Measurements from ENCODE around the gene FANCD2.
"Not testable (repeated sequence)": the region's sequence is repeated elsewhere in the genome, so short reads cannot be mapped to it uniquely, and the experiment has no call there.

FANCD2 gene

DNA sequence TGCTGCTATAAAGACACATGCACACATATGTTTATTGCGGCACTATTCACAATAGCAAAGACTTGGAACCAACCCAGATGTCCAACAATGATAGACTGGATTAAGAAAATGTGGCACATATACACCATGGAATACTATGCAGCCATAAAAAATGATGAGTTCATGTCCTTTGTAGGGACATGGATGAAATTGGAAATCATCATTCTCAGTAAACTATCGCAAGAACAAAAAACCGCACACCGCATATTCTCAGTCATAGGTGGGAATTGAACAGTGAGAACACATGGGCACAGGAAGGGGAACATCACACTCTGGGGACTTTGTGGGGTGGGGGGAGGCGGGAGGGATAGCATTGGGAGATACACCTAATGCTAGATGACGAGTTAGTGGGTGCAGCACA lies 26.8 kb downstream of the FANCD2 start:
- not testable (repeated sequence) for H3K4me1 Mint-ChIP-seq, H3K27me3 Mint-ChIP-seq, H3K9me3 Mint-ChIP-seq, H3K4me3 Mint-ChIP-seq, H3K27ac Mint-ChIP-seq
- H3K36me3 Mint-ChIP-seq, result peaks cover 13% of the 10 kb centered on the region

GRCh38 chr3:10055097-10055496 lies 28.9 kb downstream of the FANCD2 start:
- no peak overlapping the region for H3K27ac Mint-ChIP-seq
- H3K4me3 Mint-ChIP-seq, result no peak overlapping the region
- H3K9me3 Mint-ChIP-seq, result no peaks in the 10 kb centered on the region
- no peaks in the 10 kb centered on the region for H3K4me1 Mint-ChIP-seq
- peaks cover 9% of the 10 kb centered on the region for H3K36me3 Mint-ChIP-seq
- no peaks in the 10 kb centered on the region for H3K27me3 Mint-ChIP-seq

- not testable (repeated sequence) for H3K4me3 Mint-ChIP-seq, H3K9me3 Mint-ChIP-seq, H3K4me1 Mint-ChIP-seq, H3K27me3 Mint-ChIP-seq, H3K27ac Mint-ChIP-seq
- peaks cover 19% of the 10 kb centered on the region for H3K36me3 Mint-ChIP-seq
Observed at GRCh38 chr3:10070077-10070476, 43.8 kb downstream of the FANCD2 start.

GRCh38 chr3:10074666-10075065 lies 48.4 kb downstream of the FANCD2 start:
- Mint-ChIP-seq H3K9me3 (no peaks in the 10 kb centered on the region), H3K36me3 (peaks cover 9% of the 10 kb centered on the region), H3K27ac (no peak overlapping the region), H3K4me1 (no peaks in the 10 kb centered on the region), H3K27me3 (no peaks in the 10 kb centered on the region), H3K4me3 (no peak overlapping the region)

- Mint-ChIP-seq H3K4me3 (no peak overlapping the region), H3K9me3 (no peaks in the 10 kb centered on the region), H3K27me3 (no peaks in the 10 kb centered on the region), H3K27ac (no peak overlapping the region), H3K4me1 (no peaks in the 10 kb centered on the region), H3K36me3 (peaks cover 11% of the 10 kb centered on the region)
Observed at GRCh38 chr3:10081871-10082270, 55.6 kb downstream of the FANCD2 start.

GRCh38 chr3:10085738-10086137 lies 59.5 kb downstream of the FANCD2 start:
- H3K36me3 Mint-ChIP-seq, result peaks cover 5% of the 10 kb centered on the region
- H3K27me3 Mint-ChIP-seq, result no peaks in the 10 kb centered on the region
- no peaks in the 10 kb centered on the region for H3K4me1 Mint-ChIP-seq
- no peaks in the 10 kb centered on the region for H3K9me3 Mint-ChIP-seq
- H3K27ac Mint-ChIP-seq, result no peak overlapping the region
- no peak overlapping the region for H3K4me3 Mint-ChIP-seq

DNA sequence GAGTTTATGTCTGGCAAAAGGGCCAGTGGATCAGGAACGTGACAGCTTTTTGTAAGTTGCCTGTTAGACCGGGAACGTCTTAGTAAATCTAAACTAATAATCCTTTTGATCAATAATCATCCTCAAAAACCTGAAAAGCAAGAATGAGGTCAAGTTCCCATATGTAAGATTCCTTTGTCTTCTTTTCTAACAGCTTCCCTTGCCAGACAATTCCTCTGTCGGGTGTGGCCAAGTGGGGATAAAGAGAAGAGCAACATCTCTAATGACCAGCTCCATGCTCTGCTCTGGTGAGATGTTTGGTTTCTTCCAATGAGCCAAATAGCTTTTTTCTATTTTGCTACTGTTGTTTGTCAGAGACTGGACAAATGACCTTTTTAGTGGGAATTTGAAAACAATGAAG lies 62.0 kb downstream of the FANCD2 start:
- H3K4me3 Mint-ChIP-seq, result no peak overlapping the region
- no peak overlapping the region for H3K27ac Mint-ChIP-seq
- no peaks in the 10 kb centered on the region for H3K9me3 Mint-ChIP-seq
- H3K27me3 Mint-ChIP-seq, result no peaks in the 10 kb centered on the region
- H3K4me1 Mint-ChIP-seq, result no peaks in the 10 kb centered on the region
- peaks cover 7% of the 10 kb centered on the region for H3K36me3 Mint-ChIP-seq

DNA sequence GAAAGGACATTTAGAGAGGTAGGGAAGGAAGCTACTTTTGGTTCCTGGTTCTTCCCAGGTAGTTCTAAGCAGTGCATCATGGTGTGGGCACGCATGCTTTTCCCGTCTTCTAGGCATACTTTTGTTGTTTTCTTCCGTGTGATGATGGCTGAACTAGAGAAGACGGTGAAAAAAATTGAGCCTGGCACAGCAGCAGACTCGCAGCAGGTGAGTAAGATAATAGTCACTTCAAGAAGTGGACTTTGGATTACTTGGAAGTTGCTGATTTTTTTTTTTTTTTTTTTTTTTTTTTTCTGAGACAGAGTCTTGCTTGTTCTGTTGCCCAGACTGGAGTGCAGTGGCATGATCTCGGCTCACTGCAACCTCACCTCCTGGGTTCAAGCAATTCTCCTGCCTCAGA lies 63.9 kb downstream of the FANCD2 start:
- Mint-ChIP-seq H3K27me3 (no peaks in the 10 kb centered on the region), H3K9me3 (no peaks in the 10 kb centered on the region), H3K27ac (no peak overlapping the region), H3K36me3 (peaks cover 6% of the 10 kb centered on the region), H3K4me3 (no peak overlapping the region), H3K4me1 (no peaks in the 10 kb centered on the region)

DNA sequence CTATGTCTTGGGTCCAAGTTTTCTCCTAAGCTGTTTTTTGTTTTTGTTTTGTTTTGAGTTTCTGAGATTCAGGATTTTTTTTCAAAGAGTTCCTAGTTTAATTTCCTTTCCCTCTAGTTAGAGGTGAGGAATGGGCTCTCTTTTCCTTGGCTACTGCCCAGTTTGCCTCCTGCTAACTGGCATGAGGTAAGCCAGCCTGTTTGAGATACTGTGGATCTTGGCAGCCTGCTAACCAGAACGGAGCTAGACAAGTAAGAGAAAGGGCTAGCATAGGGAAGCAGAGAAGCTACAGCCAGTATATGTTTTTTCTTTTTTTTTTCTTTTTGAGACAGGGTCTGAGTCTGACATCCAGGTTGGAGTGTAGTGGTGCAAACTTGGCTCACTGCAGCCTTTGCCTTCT lies 64.5 kb downstream of the FANCD2 start:
- not testable (repeated sequence) for H3K4me1 Mint-ChIP-seq, H3K27me3 Mint-ChIP-seq, H3K27ac Mint-ChIP-seq, H3K4me3 Mint-ChIP-seq, H3K36me3 Mint-ChIP-seq, H3K9me3 Mint-ChIP-seq

GRCh38 chr3:10091387-10091786 lies 65.2 kb downstream of the FANCD2 start:
- H3K27me3 Mint-ChIP-seq, H3K36me3 Mint-ChIP-seq, H3K9me3 Mint-ChIP-seq, H3K27ac Mint-ChIP-seq, H3K4me3 Mint-ChIP-seq, H3K4me1 Mint-ChIP-seq: not testable (repeated sequence)

GRCh38 chr3:10093678-10094077 lies 67.4 kb downstream of the FANCD2 start:
- H3K4me1 Mint-ChIP-seq, result no peaks in the 10 kb centered on the region
- peaks cover 4% of the 10 kb centered on the region for H3K36me3 Mint-ChIP-seq
- no peaks in the 10 kb centered on the region for H3K9me3 Mint-ChIP-seq
- H3K27me3 Mint-ChIP-seq, result no peaks in the 10 kb centered on the region
- H3K4me3 Mint-ChIP-seq, result no peak overlapping the region
- H3K27ac Mint-ChIP-seq, result no peak overlapping the region

DNA sequence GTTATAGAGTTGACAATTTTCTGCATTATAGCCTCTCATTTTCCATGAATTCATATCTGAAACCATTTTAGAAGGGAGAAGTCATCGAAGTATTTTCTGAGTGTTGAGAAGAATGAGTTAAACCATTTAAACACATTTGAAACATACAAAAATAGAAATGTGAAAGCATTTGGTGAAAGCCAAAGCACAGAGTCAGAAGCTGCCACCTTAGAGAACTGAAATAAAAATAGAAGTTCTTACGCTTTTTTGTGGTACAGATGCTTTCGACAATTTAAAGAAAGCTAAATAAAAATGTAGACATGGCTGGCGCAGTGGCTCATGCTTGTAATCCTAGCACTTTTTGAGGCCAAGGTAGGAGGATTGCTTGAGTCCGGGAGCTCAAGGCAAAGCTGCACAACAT lies 72.8 kb downstream of the FANCD2 start:
- H3K27ac Mint-ChIP-seq, result no peak overlapping the region

DNA sequence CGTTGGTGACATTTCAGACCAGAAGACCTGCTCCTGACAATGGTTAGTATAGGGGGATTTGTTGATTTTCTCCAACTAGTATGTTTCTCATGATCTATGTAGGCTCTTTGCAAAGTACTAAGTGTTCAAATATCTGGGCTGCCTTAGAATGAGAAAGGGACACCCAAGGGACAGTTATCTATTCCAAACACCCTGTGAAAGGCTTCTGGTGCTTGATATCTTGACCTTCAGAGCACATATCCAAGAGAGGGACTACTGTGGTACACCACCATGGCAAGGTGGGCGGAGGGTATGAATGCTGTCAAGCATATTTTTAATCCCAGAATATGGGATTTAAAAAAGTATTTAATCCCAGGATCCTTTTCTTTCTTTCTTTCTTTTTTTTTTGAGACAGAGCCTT lies 80.7 kb downstream of the FANCD2 start:
- Mint-ChIP-seq H3K27me3 (no peaks in the 10 kb centered on the region), H3K4me3 (no peak overlapping the region), H3K27ac (no peak overlapping the region), H3K4me1 (no peaks in the 10 kb centered on the region), H3K9me3 (no peaks in the 10 kb centered on the region), H3K36me3 (no peaks in the 10 kb centered on the region)

More for the DNA sequence above, 72.8 kb downstream of the FANCD2 start:
- no peaks in the 10 kb centered on the region for H3K4me1 Mint-ChIP-seq
- no peak overlapping the region for H3K4me3 Mint-ChIP-seq
- peaks cover 3% of the 10 kb centered on the region for H3K36me3 Mint-ChIP-seq
- no peaks in the 10 kb centered on the region for H3K9me3 Mint-ChIP-seq
- H3K27me3 Mint-ChIP-seq, result no peaks in the 10 kb centered on the region

DNA sequence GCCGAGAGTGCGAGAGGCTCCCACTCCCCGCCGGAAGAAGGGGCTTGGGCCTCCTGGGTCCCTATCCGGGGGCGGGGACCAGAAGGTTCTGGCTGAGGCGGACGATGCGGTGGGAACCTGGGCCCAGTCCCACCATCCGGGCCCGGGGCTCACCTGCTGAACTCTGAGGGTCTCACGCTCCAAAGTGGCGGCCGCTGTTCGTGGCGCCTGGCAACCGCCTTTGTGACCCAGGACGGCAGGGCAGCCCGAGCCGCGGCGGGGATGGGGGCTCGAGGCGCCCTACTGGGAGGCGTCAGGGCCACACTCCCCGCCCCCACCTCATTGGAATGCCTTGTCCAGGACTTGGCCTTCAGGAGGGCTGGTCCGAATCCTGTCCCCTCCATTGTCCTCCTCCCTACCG lies 81.9 kb downstream of the FANCD2 start, which contains the start of gene FANCD2OS:
TSS of gene FANCD2OS (minus strand) at position 165 of the 400 bp plus-strand sequence. CDS start 3,481 bp downstream, outside the sequence.
- Mint-ChIP-seq H3K4me3 (no peak within 1 kb of the TSS), H3K27ac (no peak within 1 kb of the TSS)

GRCh38 chr3:10115326-10116137 lies 89.3 kb downstream of the FANCD2 start, which contains the start of gene BRK1:
TSS of gene BRK1 (plus strand) at chr3:10115675. CDS start at chr3:10115702, 27 bp downstream.
- Mint-ChIP-seq H3K4me1 (peaks cover 30% of the 10 kb centered on the region), H3K36me3 (peaks cover 6% of the 10 kb centered on the region), H3K27ac (peak within 1 kb of the TSS; percentile 98), H3K27me3 (no peaks in the 10 kb centered on the region), H3K4me3 (peak within 1 kb of the TSS; percentile 99), H3K9me3 (no peaks in the 10 kb centered on the region)

More for the DNA sequence above, 81.9 kb downstream of the FANCD2 start, which contains the start of gene FANCD2OS:
- no peaks in the 10 kb centered on the region for H3K36me3 Mint-ChIP-seq
- H3K27me3 Mint-ChIP-seq, result no peaks in the 10 kb centered on the region
- H3K4me1 Mint-ChIP-seq, result no peaks in the 10 kb centered on the region
- no peaks in the 10 kb centered on the region for H3K9me3 Mint-ChIP-seq

GRCh38 chr3:10116138-10116460 lies 89.9 kb downstream of the FANCD2 start:
- Mint-ChIP-seq H3K27me3 (no peaks in the 10 kb centered on the region), H3K9me3 (no peaks in the 10 kb centered on the region), H3K36me3 (peaks cover 10% of the 10 kb centered on the region), H3K4me3 (peak overlapping the region; percentile 99), H3K27ac (peak overlapping the region; percentile 98), H3K4me1 (peaks cover 35% of the 10 kb centered on the region)

DNA sequence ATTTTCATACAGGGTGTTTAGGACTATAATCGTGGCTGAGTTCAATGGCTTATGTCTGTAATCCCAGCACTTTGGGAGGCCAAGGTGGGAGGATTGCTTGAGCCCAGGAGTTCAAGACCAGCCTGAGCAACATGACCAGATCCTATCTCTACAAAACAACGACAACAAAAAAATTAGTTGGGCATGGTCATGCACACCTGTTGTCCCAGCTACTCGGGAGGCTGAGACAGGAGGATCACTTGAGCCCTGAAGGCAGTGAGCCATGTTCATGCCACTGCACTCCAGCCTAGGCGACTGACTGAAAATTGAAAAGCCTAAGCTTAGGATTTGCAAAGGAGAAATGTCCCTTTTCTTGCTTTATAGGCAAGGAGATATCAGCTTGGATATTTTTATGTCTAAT lies 90.7 kb downstream of the FANCD2 start:
- H3K27me3 Mint-ChIP-seq, result no peaks in the 10 kb centered on the region
- H3K27ac Mint-ChIP-seq, result no peak overlapping the region
- H3K4me3 Mint-ChIP-seq, result peak overlapping the region; percentile 99
- no peaks in the 10 kb centered on the region for H3K9me3 Mint-ChIP-seq
- H3K4me1 Mint-ChIP-seq, result peaks cover 39% of the 10 kb centered on the region
- H3K36me3 Mint-ChIP-seq, result peaks cover 12% of the 10 kb centered on the region
